ENCODE results near the gene OPN1MW3.

OPN1MW3 gene

GRCh38 chrX:154303476-154303875, 46.1 kb downstream of the OPN1MW3 start:
- 92% methylated on average over 7 of the region's 8 CpGs for WGBS
- Histone ChIP-seq H3K14ac (ENCODE audit: low read length in 2 of 2) (no peak overlapping the region), H3K4ac (ENCODE audit: low read depth in 1 of 2, low read length in 2 of 2) (no peak overlapping the region), H2BK5ac (ENCODE audit: low read depth, low read length, poor library complexity, severe bottlenecking) (no peak overlapping the region), H3K9ac (ENCODE audit: low read length) (no peak overlapping the region), H4K8ac (ENCODE audit: low read length) (no peak overlapping the region), H3K18ac (ENCODE audit: low read depth in 1 of 2, low read length in 2 of 2) (no peak overlapping the region), H3K4me3 (ENCODE audit: insufficient read depth in 1 of 2, low read depth in 1 of 2, low read length in 2 of 2) (no peak overlapping the region), H2AFZ (ENCODE audit: low read depth, low read length) (no peak overlapping the region), H2BK12ac (ENCODE audit: low read length in 2 of 2) (no peak overlapping the region), H3K4me1 (ENCODE audit: control insufficient read depth, insufficient read depth, low read depth, low read length) (peaks cover 1% of the 10 kb centered on the region), H3K27me3 (ENCODE audit: control insufficient read depth in 1 of 2, insufficient read depth in 1 of 2, low read length in 2 of 2) (peaks cover 0 to 47% of the 10 kb centered on the region in 2 experiments), H3K27ac (ENCODE audit: low read length, poor library complexity, severe bottlenecking) (no peak overlapping the region), H4K91ac (ENCODE audit: low read length) (no peak overlapping the region), H2AK5ac (ENCODE audit: low read length, severe bottlenecking) (no peak overlapping the region), H3K9me3 (ENCODE audit: control insufficient read depth, low read length) (no peaks in the 10 kb centered on the region), H3K36me3 (ENCODE audit: control insufficient read depth in 1 of 2, insufficient read depth in 2 of 2, low read depth in 1 of 2, low read length in 2 of 2) (no peaks in the 10 kb centered on the region), H3K23ac (ENCODE audit: low read length in 2 of 2) (no peak overlapping the region), H3K4me2 (ENCODE audit: low read length, poor library complexity, severe bottlenecking) (no peak overlapping the region), H2BK120ac (ENCODE audit: low read depth, low read length) (no peak overlapping the region), H2BK15ac (ENCODE audit: low read depth, poor library complexity, severe bottlenecking) (no peak overlapping the region), H3K79me1 (replicated peaks; ENCODE audit: low read length, poor library complexity, severe bottlenecking) (no peaks in the 10 kb centered on the region)
- no peak for DNase-seq

- H3K14ac ChIP-seq (ENCODE audit: low read length in 2 of 2) = no peak overlapping the region
- H3K23ac ChIP-seq (ENCODE audit: low read length in 2 of 2) = no peak overlapping the region
- H3K9ac ChIP-seq (ENCODE audit: low read length) = no peak overlapping the region
- H4K91ac ChIP-seq (ENCODE audit: low read length) = no peak overlapping the region
- 93% methylated on average over 9 of the region's 10 CpGs for WGBS
- no peaks in the 10 kb centered on the region for H3K36me3 ChIP-seq (ENCODE audit: control insufficient read depth in 1 of 2, insufficient read depth in 2 of 2, low read depth in 1 of 2, low read length in 2 of 2)
- no peak overlapping the region for H4K8ac ChIP-seq (ENCODE audit: low read length)
- H3K4me1 ChIP-seq (ENCODE audit: control insufficient read depth, insufficient read depth, low read depth, low read length) = peaks cover 1% of the 10 kb centered on the region
- H2BK12ac ChIP-seq (ENCODE audit: low read length in 2 of 2) = no peak overlapping the region
- no peak overlapping the region for H3K18ac ChIP-seq (ENCODE audit: low read depth in 1 of 2, low read length in 2 of 2)
- H3K4me2 ChIP-seq (ENCODE audit: low read length, poor library complexity, severe bottlenecking) = no peak overlapping the region
- H2BK5ac ChIP-seq (ENCODE audit: low read depth, low read length, poor library complexity, severe bottlenecking) = no peak overlapping the region
- H2BK120ac ChIP-seq (ENCODE audit: low read depth, low read length) = no peak overlapping the region
- H3K79me1 ChIP-seq (replicated peaks; ENCODE audit: low read length, poor library complexity, severe bottlenecking) = no peaks in the 10 kb centered on the region
- H3K4me3 ChIP-seq (ENCODE audit: insufficient read depth in 1 of 2, low read depth in 1 of 2, low read length in 2 of 2) = no peak overlapping the region
- H2BK15ac ChIP-seq (ENCODE audit: low read depth, poor library complexity, severe bottlenecking) = no peak overlapping the region
- no peaks in the 10 kb centered on the region for H3K9me3 ChIP-seq (ENCODE audit: control insufficient read depth, low read length)
- no peak overlapping the region for H3K4ac ChIP-seq (ENCODE audit: low read depth in 1 of 2, low read length in 2 of 2)
- peaks cover 4 to 57% of the 10 kb centered on the region in 2 experiments for H3K27me3 ChIP-seq (ENCODE audit: control insufficient read depth in 1 of 2, insufficient read depth in 1 of 2, low read length in 2 of 2)
- H2AFZ ChIP-seq (ENCODE audit: low read depth, low read length) = no peak overlapping the region
- no peak overlapping the region for H3K27ac ChIP-seq (ENCODE audit: low read length, poor library complexity, severe bottlenecking)
- H2AK5ac ChIP-seq (ENCODE audit: low read length, severe bottlenecking) = no peak overlapping the region
- no peak for DNase-seq
These were observed 47.5 kb downstream of the OPN1MW3 start for GRCh38 chrX:154304846-154305245.

GRCh38 chrX:154305541-154306205, 48.3 kb downstream of the OPN1MW3 start:
- H3K27ac ChIP-seq (ENCODE audit: low read length, poor library complexity, severe bottlenecking) = no peak overlapping the region
- no peak overlapping the region for H3K4me2 ChIP-seq (ENCODE audit: low read length, poor library complexity, severe bottlenecking)
- no peak overlapping the region for H3K23ac ChIP-seq (ENCODE audit: low read length in 2 of 2)
- H3K14ac ChIP-seq (ENCODE audit: low read length in 2 of 2) = no peak overlapping the region
- no peak for DNase-seq
- no peak overlapping the region for H2AK5ac ChIP-seq (ENCODE audit: low read length, severe bottlenecking)
- peaks cover 1% of the 10 kb centered on the region for H3K4me1 ChIP-seq (ENCODE audit: control insufficient read depth, insufficient read depth, low read depth, low read length)
- no peak overlapping the region for H4K8ac ChIP-seq (ENCODE audit: low read length)
- no peak overlapping the region for H2BK5ac ChIP-seq (ENCODE audit: low read depth, low read length, poor library complexity, severe bottlenecking)
- no peak overlapping the region for H2BK12ac ChIP-seq (ENCODE audit: low read length in 2 of 2)
- H3K79me1 ChIP-seq (replicated peaks; ENCODE audit: low read length, poor library complexity, severe bottlenecking) = no peaks in the 10 kb centered on the region
- WGBS = 92% methylated on average over 8 of the region's 11 CpGs
- no peak overlapping the region for H3K18ac ChIP-seq (ENCODE audit: low read depth in 1 of 2, low read length in 2 of 2)
- no peak overlapping the region for H2AFZ ChIP-seq (ENCODE audit: low read depth, low read length)
- no peak overlapping the region for H3K4ac ChIP-seq (ENCODE audit: low read depth in 1 of 2, low read length in 2 of 2)
- no peak overlapping the region for H3K9ac ChIP-seq (ENCODE audit: low read length)
- H3K27me3 ChIP-seq (ENCODE audit: control insufficient read depth in 1 of 2, insufficient read depth in 1 of 2, low read length in 2 of 2) = peaks cover 4 to 62% of the 10 kb centered on the region in 2 experiments
- H2BK120ac ChIP-seq (ENCODE audit: low read depth, low read length) = no peak overlapping the region
- H3K4me3 ChIP-seq (ENCODE audit: insufficient read depth in 1 of 2, low read depth in 1 of 2, low read length in 2 of 2) = no peak overlapping the region
- no peaks in the 10 kb centered on the region for H3K36me3 ChIP-seq (ENCODE audit: control insufficient read depth in 1 of 2, insufficient read depth in 2 of 2, low read depth in 1 of 2, low read length in 2 of 2)
- no peak overlapping the region for H2BK15ac ChIP-seq (ENCODE audit: low read depth, poor library complexity, severe bottlenecking)
- no peaks in the 10 kb centered on the region for H3K9me3 ChIP-seq (ENCODE audit: control insufficient read depth, low read length)
- H4K91ac ChIP-seq (ENCODE audit: low read length) = no peak overlapping the region

- Histone ChIP-seq H2BK12ac (ENCODE audit: low read length in 2 of 2) (no peak overlapping the region), H3K23ac (ENCODE audit: low read length in 2 of 2) (no peak overlapping the region), H3K9ac (ENCODE audit: low read length) (no peak overlapping the region), H3K4me2 (ENCODE audit: low read length, poor library complexity, severe bottlenecking) (no peak overlapping the region), H2AFZ (ENCODE audit: low read depth, low read length) (no peak overlapping the region), H3K14ac (ENCODE audit: low read length in 2 of 2) (no peak overlapping the region), H3K79me1 (replicated peaks; ENCODE audit: low read length, poor library complexity, severe bottlenecking) (no peaks in the 10 kb centered on the region), H2BK5ac (ENCODE audit: low read depth, low read length, poor library complexity, severe bottlenecking) (no peak overlapping the region), H3K4ac (ENCODE audit: low read depth in 1 of 2, low read length in 2 of 2) (no peak overlapping the region), H3K4me3 (ENCODE audit: insufficient read depth in 1 of 2, low read depth in 1 of 2, low read length in 2 of 2) (no peak overlapping the region), H3K4me1 (ENCODE audit: control insufficient read depth, insufficient read depth, low read depth, low read length) (peaks cover 1% of the 10 kb centered on the region), H2BK15ac (ENCODE audit: low read depth, poor library complexity, severe bottlenecking) (no peak overlapping the region), H4K8ac (ENCODE audit: low read length) (no peak overlapping the region), H3K27ac (ENCODE audit: low read length, poor library complexity, severe bottlenecking) (no peak overlapping the region), H3K18ac (ENCODE audit: low read depth in 1 of 2, low read length in 2 of 2) (no peak overlapping the region), H3K36me3 (ENCODE audit: control insufficient read depth in 1 of 2, insufficient read depth in 2 of 2, low read depth in 1 of 2, low read length in 2 of 2) (no peaks in the 10 kb centered on the region), H3K9me3 (ENCODE audit: control insufficient read depth, low read length) (no peaks in the 10 kb centered on the region), H3K27me3 (ENCODE audit: control insufficient read depth in 1 of 2, insufficient read depth in 1 of 2, low read length in 2 of 2) (peaks cover 4 to 77% of the 10 kb centered on the region in 2 experiments), H4K91ac (ENCODE audit: low read length) (no peak overlapping the region), H2BK120ac (ENCODE audit: low read depth, low read length) (no peak overlapping the region), H2AK5ac (ENCODE audit: low read length, severe bottlenecking) (no peak overlapping the region)
- DNase-seq = no peak
- WGBS = 94% methylated on average over 6 of the region's 6 CpGs
These were observed 49.8 kb downstream of the OPN1MW3 start for GRCh38 chrX:154307202-154307601.

All from mesenchymal stem cell (in vitro differentiated cells and primary cell).